Astrocyte of the spinal cord (primary cell): Measurements from ENCODE around the gene PRKAB2.

Experiments used
- DNase-seq: peaks from one replicate; pipeline ENCODE4 v3.0.0; 2011; ENCODE audit warnings: low read depth, low spot score
- H3K4me3 ChIP-seq: 2 replicates; pipeline ENCODE4 v1.5.1; 2011; ENCODE audit warnings: low read depth, mild to moderate bottlenecking, low read length, moderate library complexity
- in situ Hi-C: cut with HindIII; loops from 2 replicates; pipeline ENCODE4 v1.10.0; 2017; ENCODE audit warnings: low sequenced_read_pairs
- TF ChIP-seq, protein P1 (sequence below): IDR thresholded peaks from 2 replicates; pipeline ENCODE4 v1.5.1; 2012; ENCODE audit warnings: low read depth, mild to moderate bottlenecking, low read length, inconsistent platforms

PRKAB2 gene

DNA sequence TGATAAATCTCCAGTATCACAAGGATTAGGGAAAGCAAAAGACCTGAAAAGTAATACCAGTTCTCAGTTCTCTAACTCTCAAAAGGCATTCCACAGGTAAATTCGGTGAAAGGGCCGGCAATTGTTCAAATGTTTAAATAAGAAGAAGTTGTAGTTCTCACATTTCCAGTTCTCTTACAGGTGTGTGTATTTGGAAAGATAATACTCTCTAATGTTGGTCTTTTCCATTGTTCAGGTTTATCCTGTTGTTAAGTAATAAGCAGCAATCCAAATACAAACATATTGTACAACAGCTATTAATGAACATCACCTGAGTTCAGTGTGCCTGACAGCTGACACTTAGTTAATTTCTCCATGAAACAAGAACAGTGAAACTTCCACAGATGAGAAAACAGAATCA lies 13.2 kb upstream of the PRKAB2 start:
- no peak for DNase-seq
- TF ChIP-seq, protein P1, sequence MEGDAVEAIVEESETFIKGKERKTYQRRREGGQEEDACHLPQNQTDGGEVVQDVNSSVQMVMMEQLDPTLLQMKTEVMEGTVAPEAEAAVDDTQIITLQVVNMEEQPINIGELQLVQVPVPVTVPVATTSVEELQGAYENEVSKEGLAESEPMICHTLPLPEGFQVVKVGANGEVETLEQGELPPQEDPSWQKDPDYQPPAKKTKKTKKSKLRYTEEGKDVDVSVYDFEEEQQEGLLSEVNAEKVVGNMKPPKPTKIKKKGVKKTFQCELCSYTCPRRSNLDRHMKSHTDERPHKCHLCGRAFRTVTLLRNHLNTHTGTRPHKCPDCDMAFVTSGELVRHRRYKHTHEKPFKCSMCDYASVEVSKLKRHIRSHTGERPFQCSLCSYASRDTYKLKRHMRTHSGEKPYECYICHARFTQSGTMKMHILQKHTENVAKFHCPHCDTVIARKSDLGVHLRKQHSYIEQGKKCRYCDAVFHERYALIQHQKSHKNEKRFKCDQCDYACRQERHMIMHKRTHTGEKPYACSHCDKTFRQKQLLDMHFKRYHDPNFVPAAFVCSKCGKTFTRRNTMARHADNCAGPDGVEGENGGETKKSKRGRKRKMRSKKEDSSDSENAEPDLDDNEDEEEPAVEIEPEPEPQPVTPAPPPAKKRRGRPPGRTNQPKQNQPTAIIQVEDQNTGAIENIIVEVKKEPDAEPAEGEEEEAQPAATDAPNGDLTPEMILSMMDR = no peak
- no peak overlapping the region for H3K4me3 ChIP-seq
- in situ Hi-C loops = no loop called here

DNA sequence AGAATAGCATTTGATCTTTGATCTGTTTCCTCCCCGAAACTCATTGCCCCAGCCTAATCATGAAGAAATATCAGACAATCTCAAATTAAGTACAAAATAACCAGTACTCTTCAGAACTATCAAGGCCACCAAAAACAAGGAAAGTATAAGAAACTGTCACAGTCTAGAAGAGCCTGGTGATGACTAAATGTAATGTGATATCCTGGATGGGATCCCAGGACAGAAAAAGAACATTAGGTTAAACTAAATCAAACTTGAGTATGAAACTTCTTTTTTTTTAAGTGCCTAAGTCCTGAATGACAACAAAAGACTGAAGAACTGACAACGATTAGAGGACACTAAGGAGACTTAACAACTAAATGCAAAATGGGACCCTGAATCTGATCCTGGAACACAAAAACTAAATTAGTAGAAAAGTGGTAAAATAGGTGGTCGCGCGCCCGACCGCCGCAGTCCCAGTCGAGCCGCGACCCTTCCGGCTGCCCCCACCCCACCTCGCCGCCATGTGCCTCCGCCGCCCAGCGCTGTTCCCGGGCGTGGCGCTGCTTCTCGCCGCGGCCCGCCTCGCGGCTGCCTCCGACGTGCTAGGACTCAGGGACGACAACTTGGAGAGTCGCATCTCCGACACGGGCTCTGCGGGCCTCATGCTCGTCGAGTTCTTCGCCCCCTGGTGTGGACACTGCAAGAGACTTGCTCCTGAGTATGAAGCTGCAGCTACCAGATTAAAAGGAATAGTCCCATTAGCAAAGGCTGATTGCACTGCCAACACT lies 5.5 kb upstream of the PRKAB2 start:
- in situ Hi-C loops = no loop called here
- DNase-seq = peak; percentile 72
- TF ChIP-seq, protein P1 = no peak
- no peak overlapping the region for H3K4me3 ChIP-seq

DNA sequence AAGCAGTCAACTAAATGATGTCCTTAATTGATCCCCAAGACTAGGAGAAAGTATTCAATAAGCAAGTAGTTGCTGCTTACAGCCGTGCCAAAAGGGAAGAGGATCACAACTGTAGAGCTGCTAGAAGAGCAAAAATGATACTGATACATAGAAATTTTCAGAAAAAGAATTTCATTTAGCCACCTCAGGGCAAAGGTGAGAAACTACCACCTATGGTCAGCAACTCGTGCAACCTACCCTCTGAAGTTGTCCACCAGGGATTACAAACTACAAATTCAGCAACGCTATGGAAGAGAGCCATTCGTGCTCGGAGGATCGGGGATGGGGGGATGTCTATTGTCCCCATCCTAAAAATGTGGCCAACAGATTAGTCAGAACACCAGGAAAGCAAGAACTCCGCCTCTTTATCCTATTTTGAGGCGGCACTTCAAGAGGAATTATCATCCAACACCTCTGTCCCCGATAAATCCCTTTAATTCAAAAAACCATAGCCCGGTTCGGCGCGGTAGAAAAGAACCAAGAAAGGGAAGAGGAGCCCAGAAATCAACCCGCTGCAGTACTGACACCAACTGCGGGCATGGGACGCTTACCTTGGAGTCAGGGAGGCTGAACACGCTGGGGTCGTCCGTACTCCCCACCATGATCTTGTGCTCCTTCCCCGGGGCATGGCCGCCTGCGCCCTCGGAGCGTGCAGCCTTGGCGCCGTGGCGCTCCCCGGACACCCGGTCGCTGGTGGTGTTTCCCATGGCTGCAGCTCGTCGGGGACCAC lies 687 bp downstream of the PRKAB2 start:
- in situ Hi-C loops = no loop called here
- TF ChIP-seq, protein P1 = no peak
- DNase-seq = no peak
- H3K4me3 ChIP-seq = peak overlapping the region; percentile 76

DNA sequence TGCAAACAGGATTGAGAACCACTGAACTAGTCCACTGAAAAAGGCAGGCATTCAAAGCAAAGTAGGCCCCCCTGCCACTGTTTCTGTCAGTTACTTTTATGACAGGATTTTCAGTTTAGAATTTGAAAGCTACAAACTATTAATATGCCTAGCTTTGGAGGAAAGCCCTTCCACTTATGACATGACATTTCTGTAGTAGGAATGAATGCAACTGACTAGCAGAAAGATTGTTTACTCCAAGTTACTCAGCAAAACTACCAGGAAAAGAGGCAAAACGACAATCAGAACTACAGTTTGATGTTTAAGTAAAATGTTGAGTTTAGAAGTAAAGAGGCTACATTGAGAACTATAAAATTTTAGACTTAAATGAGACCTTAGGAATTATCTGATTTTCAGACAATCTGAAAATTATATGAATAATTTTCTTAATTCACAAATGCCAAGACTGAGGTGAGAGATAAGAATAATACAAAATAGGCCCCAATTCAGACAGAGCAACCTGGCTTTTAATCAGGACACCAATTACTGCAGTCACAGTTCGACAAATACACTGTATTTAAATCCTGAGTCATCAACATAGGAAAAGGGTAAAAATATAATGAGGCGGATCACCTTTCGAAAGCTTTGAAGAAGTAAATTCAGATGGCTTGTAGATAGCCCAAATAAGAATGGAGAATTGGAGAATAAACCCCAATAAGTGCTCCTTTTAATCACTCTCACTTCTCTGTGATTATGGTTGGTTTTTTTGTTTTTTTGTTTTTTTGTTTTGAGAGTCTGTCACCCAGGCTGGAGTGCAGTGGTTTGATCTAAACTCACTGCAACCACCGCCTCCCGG lies 2.2 kb downstream of the PRKAB2 start:
- in situ Hi-C loops = no loop called here
- TF ChIP-seq, protein P1 = no peak
- H3K4me3 ChIP-seq = peak overlapping the region; percentile 12
- DNase-seq = no peak

DNA sequence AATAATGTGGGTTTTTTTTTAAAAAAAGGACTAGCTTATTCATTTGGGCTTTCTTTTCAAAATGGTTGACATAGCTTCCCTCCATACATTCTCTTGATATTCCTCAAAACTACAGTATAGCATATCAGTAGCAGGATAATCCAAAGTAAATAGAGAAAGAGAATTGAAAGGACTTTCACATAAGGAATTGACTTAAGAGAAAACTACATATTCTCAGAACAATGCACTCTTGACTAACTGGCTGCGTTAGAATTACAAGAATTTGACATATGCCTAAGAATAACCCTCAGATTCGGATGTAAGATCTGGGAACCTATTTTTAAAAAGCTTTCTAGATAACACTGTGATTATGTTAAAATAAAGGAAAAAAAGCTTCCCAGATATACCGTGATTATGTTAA lies 3.1 kb downstream of the PRKAB2 start:
- TF ChIP-seq, protein P1 = no peak
- no peak for DNase-seq
- no peak overlapping the region for H3K4me3 ChIP-seq
- in situ Hi-C loops = no loop called here

DNA sequence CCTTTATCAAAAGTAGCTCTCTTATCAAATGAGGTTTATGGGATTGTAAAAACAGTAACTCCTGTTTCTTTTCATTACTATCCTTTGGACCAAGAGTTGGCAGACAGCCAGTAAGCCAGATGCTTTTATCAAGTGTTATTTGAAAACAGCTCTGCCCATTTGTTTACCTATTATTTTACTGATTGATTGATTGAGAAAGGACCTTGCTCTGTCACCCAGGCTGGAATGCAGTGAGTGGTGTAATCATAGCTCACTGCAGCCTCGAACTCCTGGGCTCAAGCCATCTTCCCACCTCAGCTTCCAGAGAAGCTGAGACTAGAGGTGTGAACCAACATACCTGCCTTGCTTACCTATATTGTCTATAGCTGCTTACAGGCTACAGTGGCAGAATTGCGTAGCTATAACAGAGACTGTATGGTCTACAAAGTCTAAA lies 3.6 kb downstream of the PRKAB2 start:
- TF ChIP-seq, protein P1 = no peak
- DNase-seq = peak; percentile 34
- in situ Hi-C loops = no loop called here
- H3K4me3 ChIP-seq = no peak overlapping the region
